GM21423 (cell line): ENCODE data around the gene NUTF2.
"Not testable (repeated sequence)": the region's sequence is repeated elsewhere in the genome, so short reads cannot be mapped to it uniquely, and the experiment has no call there.

Experiments used
- ATAC-seq: cut with Tn5 transposase; IDR thresholded peaks from one replicate; pipeline ENCODE4 v1.9.1; 2021; ENCODE audit warnings: mild to moderate bottlenecking, moderate library complexity; ENCODE audit not compliant: unreplicated experiment

NUTF2 gene

GRCh38 chr16:67862623-67863583 lies 16.2 kb downstream of the NUTF2 start:
- ATAC-seq = no peak

- ATAC-seq = not testable (repeated sequence)
These were observed 17.3 kb downstream of the NUTF2 start for GRCh38 chr16:67864044-67864443.

- ATAC-seq = no peak
These were observed 17.9 kb downstream of the NUTF2 start for GRCh38 chr16:67864594-67864993.

- ATAC-seq = no peak
These were observed 18.6 kb downstream of the NUTF2 start for GRCh38 chr16:67865318-67865717.

- no peak for ATAC-seq
These were observed 21.6 kb downstream of the NUTF2 start for GRCh38 chr16:67868290-67868689.

- ATAC-seq = no peak
These were observed 22.9 kb downstream of the NUTF2 start for GRCh38 chr16:67869653-67870052.

- no peak for ATAC-seq
These were observed 24.5 kb downstream of the NUTF2 start for GRCh38 chr16:67871256-67871655.

GRCh38 chr16:67872131-67872630 lies 25.4 kb downstream of the NUTF2 start:
- no peak for ATAC-seq

- peak; percentile 70 for ATAC-seq
These were observed 26.1 kb downstream of the NUTF2 start, which contains the start of gene EDC4 for GRCh38 chr16:67872631-67873434. Gene EDC4 (plus strand): TSS chr16:67873052. CDS start chr16:67873262, 210 bp downstream.

GRCh38 chr16:67873435-67874370 lies 27.0 kb downstream of the NUTF2 start:
- peak; percentile 12 for ATAC-seq

- ATAC-seq = no peak
These were observed 27.6 kb downstream of the NUTF2 start for GRCh38 chr16:67874372-67874771.

- no peak for ATAC-seq
These were observed 30.3 kb downstream of the NUTF2 start for GRCh38 chr16:67877064-67877463.

GRCh38 chr16:67878232-67878631 lies 31.5 kb downstream of the NUTF2 start:
- no peak for ATAC-seq

- no peak for ATAC-seq
These were observed 32.1 kb downstream of the NUTF2 start for GRCh38 chr16:67878846-67879245.

GRCh38 chr16:67879462-67879861 lies 32.7 kb downstream of the NUTF2 start:
- ATAC-seq = no peak

GRCh38 chr16:67879936-67880335 lies 33.2 kb downstream of the NUTF2 start:
- ATAC-seq = no peak

- ATAC-seq = no peak
These were observed 33.9 kb downstream of the NUTF2 start for GRCh38 chr16:67880584-67880983.

GRCh38 chr16:67881621-67882161 lies 35.0 kb downstream of the NUTF2 start:
- ATAC-seq = no peak

GRCh38 chr16:67882374-67883145 lies 35.8 kb downstream of the NUTF2 start:
- ATAC-seq = no peak
